Measurements from ENCODE around the gene PRKCE.

DNA sequence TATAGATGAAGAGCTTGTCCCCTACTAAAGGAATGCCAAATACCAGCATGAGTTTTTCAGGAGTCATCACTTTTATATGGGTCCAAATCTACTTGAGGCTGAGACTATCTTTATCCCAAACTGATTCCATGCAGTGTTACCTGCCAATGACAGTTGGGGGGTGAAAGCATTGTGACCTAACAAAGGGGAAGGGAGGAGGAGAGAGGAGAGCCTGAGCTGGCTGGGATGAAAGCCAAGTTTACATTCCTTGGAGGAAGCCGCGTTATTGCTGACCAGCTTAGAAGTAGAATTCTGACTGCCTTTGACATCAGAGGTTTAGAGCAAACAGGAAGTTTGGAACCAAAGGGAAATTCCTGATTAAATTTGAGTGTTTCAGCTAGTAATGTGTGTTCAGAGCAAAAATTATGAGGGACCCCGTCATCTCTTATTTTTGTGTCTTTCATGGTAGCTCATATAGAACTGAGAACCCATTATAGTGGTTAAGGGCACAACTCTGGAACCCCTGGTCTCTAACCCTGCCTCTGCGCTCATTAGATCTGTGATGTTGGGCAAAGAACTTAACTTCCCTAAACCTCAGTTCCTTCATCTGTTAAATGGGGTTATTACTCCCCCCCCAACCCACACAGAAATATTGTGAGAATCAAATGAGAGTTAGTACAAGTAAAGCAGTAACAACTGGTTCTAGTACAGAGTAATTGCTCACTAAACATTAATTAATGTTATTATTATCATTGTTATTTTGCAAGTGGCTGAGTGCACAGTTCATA, 446.4 kb downstream of the PRKCE start:
- no peak for TF ChIP-seq EZH2phosphoT487 (IDR thresholded peaks at IDR 0.05; ENCODE audit: low read depth, severe bottlenecking, unreplicated experiment)
- TF ChIP-seq, protein P1, sequence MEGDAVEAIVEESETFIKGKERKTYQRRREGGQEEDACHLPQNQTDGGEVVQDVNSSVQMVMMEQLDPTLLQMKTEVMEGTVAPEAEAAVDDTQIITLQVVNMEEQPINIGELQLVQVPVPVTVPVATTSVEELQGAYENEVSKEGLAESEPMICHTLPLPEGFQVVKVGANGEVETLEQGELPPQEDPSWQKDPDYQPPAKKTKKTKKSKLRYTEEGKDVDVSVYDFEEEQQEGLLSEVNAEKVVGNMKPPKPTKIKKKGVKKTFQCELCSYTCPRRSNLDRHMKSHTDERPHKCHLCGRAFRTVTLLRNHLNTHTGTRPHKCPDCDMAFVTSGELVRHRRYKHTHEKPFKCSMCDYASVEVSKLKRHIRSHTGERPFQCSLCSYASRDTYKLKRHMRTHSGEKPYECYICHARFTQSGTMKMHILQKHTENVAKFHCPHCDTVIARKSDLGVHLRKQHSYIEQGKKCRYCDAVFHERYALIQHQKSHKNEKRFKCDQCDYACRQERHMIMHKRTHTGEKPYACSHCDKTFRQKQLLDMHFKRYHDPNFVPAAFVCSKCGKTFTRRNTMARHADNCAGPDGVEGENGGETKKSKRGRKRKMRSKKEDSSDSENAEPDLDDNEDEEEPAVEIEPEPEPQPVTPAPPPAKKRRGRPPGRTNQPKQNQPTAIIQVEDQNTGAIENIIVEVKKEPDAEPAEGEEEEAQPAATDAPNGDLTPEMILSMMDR (IDR thresholded peaks at IDR 0.05; ENCODE audit: poor library complexity): no peak
- TF ChIP-seq EZH2 (IDR thresholded peaks at IDR 0.05; ENCODE audit: borderline replicate concordance): no peak
